Astrocyte (in vitro differentiated cells and primary cell): ENCODE data around the gene BPI.

Experiments
- EZH2 ChIP-seq: IDR thresholded peaks from 2 replicates; pipeline ENCODE4 v1.6.1; 2012; ENCODE audit warnings: mild to moderate bottlenecking, low read length, inconsistent platforms; ENCODE audit not compliant: insufficient read depth
- TF ChIP-seq, protein P1 (sequence below): IDR thresholded peaks from 2 replicates; pipeline ENCODE4 v1.5.1; 2011; ENCODE audit warnings: low read depth, mild to moderate bottlenecking, inconsistent platforms, low read length, moderate library complexity; ENCODE audit not compliant: insufficient read depth

DNA sequence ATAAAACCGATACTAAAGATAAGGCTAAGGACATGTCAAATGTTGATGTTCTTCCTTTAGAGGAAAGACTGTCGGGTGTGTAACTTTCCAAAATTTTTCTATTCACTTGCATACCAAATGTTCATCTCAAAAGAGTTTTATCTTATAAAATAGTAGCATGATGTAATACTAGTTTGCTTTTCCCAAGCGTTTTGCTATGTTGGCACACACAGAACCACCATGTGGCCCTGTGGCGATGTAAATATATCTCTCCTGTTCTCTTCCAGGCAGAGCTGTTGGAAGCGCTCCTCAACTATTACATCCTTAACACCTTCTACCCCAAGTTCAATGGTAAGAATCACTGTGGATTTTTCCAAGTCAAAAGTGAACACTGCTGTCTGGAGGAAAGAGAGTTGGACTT lies 68.8 kb downstream of the BPI start:
- TF ChIP-seq, protein P1, sequence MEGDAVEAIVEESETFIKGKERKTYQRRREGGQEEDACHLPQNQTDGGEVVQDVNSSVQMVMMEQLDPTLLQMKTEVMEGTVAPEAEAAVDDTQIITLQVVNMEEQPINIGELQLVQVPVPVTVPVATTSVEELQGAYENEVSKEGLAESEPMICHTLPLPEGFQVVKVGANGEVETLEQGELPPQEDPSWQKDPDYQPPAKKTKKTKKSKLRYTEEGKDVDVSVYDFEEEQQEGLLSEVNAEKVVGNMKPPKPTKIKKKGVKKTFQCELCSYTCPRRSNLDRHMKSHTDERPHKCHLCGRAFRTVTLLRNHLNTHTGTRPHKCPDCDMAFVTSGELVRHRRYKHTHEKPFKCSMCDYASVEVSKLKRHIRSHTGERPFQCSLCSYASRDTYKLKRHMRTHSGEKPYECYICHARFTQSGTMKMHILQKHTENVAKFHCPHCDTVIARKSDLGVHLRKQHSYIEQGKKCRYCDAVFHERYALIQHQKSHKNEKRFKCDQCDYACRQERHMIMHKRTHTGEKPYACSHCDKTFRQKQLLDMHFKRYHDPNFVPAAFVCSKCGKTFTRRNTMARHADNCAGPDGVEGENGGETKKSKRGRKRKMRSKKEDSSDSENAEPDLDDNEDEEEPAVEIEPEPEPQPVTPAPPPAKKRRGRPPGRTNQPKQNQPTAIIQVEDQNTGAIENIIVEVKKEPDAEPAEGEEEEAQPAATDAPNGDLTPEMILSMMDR: no peak
- TF ChIP-seq EZH2: no peak
